IPS DF 6.9 (cell line): ENCODE results near the gene SPOCK1.
A peak's percentile ranks its signal among the peaks of the same experiment; 100 is the strongest.

Experiments used
- DNase-seq: peaks from one replicate; pipeline ENCODE4 v3.0.0-alpha.2; 2013; ENCODE audit warnings: low read depth, low spot score
- H3K27ac ChIP-seq: one replicate; pipeline ENCODE4 v1.5.1; 2013; ENCODE audit warnings: low read length, control low read depth
- H3K27me3 ChIP-seq: 2 replicates; pipeline ENCODE4 v1.6.1; 2013; ENCODE audit warnings: mild to moderate bottlenecking, low read length; ENCODE audit not compliant: control insufficient read depth, insufficient read depth
- H3K36me3 ChIP-seq: 2 replicates; pipeline ENCODE4 v1.6.1; 2013; ENCODE audit warnings: low read length; ENCODE audit not compliant: control insufficient read depth, insufficient read depth
- H3K4me1 ChIP-seq: 2 replicates; pipeline ENCODE4 v1.6.1; 2013; ENCODE audit warnings: low read length; ENCODE audit not compliant: control insufficient read depth, insufficient read depth
- H3K4me3 ChIP-seq: 2 replicates; pipeline ENCODE4 v1.5.1; 2013; ENCODE audit warnings: mild to moderate bottlenecking, low read length
- H3K9me3 ChIP-seq: 2 replicates; pipeline ENCODE4 v1.6.1; 2013; ENCODE audit warnings: low read length, inconsistent platforms; ENCODE audit not compliant: control insufficient read depth, insufficient read depth
- WGBS: extraction: QIAGEN DNeasy Blood & Tissue Kit; methylation state at CpG from one replicate; pipeline ENCODE4 v1.1.7; 2013; ENCODE audit warnings: mixed read lengths, missing lambda C conversion rate; ENCODE audit not compliant: insufficient read length, insufficient coverage; 5-methylcytosine and 5-hydroxymethylcytosine counted together

SPOCK1 gene

GRCh38 chr5:137350791-137351190, 148.3 kb downstream of the SPOCK1 start:
- Histone ChIP-seq H3K4me3 (no peak overlapping the region), H3K27me3 (no peaks in the 10 kb centered on the region), H3K4me1 (no peaks in the 10 kb centered on the region), H3K36me3 (no peaks in the 10 kb centered on the region), H3K9me3 (no peaks in the 10 kb centered on the region), H3K27ac (no peak overlapping the region)
- DNase-seq: no peak
- WGBS: no CpG with 5 or more reads among the region's 6 CpGs

- Histone ChIP-seq H3K27me3 (no peaks in the 10 kb centered on the region), H3K36me3 (no peaks in the 10 kb centered on the region), H3K4me1 (no peaks in the 10 kb centered on the region), H3K4me3 (no peak overlapping the region), H3K9me3 (no peaks in the 10 kb centered on the region), H3K27ac (no peak overlapping the region)
- no peak for DNase-seq
- WGBS: no CpG with 5 or more reads among the region's 3 CpGs
Observed at GRCh38 chr5:137348759-137349158, 150.4 kb downstream of the SPOCK1 start.

GRCh38 chr5:137347865-137348264, 151.3 kb downstream of the SPOCK1 start:
- H3K4me3 ChIP-seq: no peak overlapping the region
- no CpG with 5 or more reads among the region's 3 CpGs for WGBS
- no peaks in the 10 kb centered on the region for H3K36me3 ChIP-seq
- H3K27me3 ChIP-seq: no peaks in the 10 kb centered on the region
- H3K27ac ChIP-seq: no peak overlapping the region
- no peak for DNase-seq
- no peaks in the 10 kb centered on the region for H3K9me3 ChIP-seq
- H3K4me1 ChIP-seq: no peaks in the 10 kb centered on the region

DNA sequence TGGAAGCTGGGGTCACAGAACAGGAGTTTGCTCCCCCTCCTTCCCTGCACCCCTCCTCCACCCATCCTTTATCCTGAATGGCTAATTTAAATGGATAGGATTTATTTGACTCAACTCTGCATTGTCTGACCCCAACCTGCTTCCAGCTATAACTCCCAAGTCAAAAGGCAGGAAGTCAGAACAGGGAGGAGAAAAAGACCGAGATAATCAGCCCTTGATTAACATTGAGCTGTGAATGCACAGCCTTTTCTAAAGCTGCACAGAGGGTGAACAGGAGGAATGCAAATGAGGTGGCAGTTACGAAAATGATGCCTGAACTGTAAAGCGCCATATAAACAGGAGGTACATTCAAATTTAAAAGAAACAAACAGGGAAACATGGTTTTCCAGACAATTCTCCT, 152.8 kb downstream of the SPOCK1 start:
- Histone ChIP-seq H3K4me1 (no peaks in the 10 kb centered on the region), H3K9me3 (no peaks in the 10 kb centered on the region), H3K4me3 (no peak overlapping the region), H3K36me3 (no peaks in the 10 kb centered on the region), H3K27me3 (no peaks in the 10 kb centered on the region), H3K27ac (no peak overlapping the region)
- no peak for DNase-seq
- no CpG with 5 or more reads among the region's 3 CpGs for WGBS

DNA sequence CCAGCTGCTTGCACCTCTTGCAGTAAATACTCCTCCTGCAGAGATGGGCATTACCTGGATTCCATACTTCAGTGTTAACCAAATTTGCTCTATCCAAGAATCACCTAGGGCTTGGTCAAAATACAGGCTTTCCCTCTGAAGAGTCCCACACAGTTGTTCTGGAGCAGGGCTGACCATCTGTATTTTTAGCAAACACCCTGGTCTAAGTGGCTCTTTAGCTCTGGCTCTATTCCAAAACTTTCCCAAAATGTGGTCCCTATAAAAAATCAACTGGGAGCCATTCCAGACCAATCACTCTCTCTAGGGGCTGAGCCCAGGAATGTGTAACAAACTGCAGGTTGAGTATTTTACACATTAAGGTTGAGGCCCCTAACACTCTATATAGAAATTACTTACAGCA, 153.7 kb downstream of the SPOCK1 start:
- no peak overlapping the region for H3K4me3 ChIP-seq

DNA sequence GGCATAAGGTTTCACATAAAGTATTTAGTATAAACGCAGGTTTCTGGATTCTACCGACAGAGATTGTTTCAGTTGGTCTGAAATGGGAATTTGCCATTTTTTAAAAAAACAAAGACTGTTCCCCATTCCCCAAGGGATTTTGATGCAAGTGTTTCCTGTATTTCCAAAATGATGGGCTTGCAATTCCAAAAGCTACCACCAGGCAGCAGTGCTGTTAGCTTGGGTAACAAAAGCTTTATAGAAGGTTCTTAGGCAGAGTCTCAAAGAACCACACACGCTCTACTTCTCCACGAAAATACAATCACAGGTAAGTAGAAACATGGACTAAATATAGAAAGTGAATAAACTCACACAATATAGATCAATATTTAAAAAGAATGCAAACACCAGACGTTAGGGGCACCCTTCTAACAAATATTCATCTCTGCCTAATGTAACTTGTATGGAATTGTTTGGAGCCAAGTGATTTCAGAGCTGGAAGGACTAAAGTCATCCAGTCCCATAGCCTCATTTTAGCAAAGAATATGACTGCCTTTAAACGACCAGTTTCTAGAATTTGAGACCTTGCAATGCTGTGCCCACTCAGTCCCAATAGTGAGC, 154.3 kb downstream of the SPOCK1 start:
- no CpG with 5 or more reads among the region's 6 CpGs for WGBS
- Histone ChIP-seq H3K36me3 (no peaks in the 10 kb centered on the region), H3K4me3 (no peak overlapping the region), H3K4me1 (no peaks in the 10 kb centered on the region), H3K27me3 (no peaks in the 10 kb centered on the region), H3K9me3 (no peaks in the 10 kb centered on the region), H3K27ac (no peak overlapping the region)
- DNase-seq: peak; percentile 60

More for the DNA sequence above, 153.7 kb downstream of the SPOCK1 start:
- DNase-seq: no peak
- Histone ChIP-seq H3K27ac (no peak overlapping the region), H3K27me3 (no peaks in the 10 kb centered on the region), H3K36me3 (no peaks in the 10 kb centered on the region), H3K9me3 (no peaks in the 10 kb centered on the region), H3K4me1 (no peaks in the 10 kb centered on the region)

- Histone ChIP-seq H3K27ac (no peak overlapping the region), H3K9me3 (no peaks in the 10 kb centered on the region), H3K27me3 (no peaks in the 10 kb centered on the region), H3K4me3 (no peak overlapping the region), H3K36me3 (no peaks in the 10 kb centered on the region), H3K4me1 (no peaks in the 10 kb centered on the region)
- whole genome bisulfite sequencing: no CpG with 5 or more reads among the region's 4 CpGs
- no peak for DNase-seq
Observed at GRCh38 chr5:137344021-137344420, 155.1 kb downstream of the SPOCK1 start.

GRCh38 chr5:137342764-137343163, 156.4 kb downstream of the SPOCK1 start:
- no peaks in the 10 kb centered on the region for H3K27me3 ChIP-seq
- H3K27ac ChIP-seq: no peak overlapping the region
- no peak for DNase-seq
- H3K4me3 ChIP-seq: no peak overlapping the region
- no peaks in the 10 kb centered on the region for H3K9me3 ChIP-seq
- no CpG with 5 or more reads among the region's 3 CpGs for WGBS
- H3K4me1 ChIP-seq: no peaks in the 10 kb centered on the region
- no peaks in the 10 kb centered on the region for H3K36me3 ChIP-seq

DNA sequence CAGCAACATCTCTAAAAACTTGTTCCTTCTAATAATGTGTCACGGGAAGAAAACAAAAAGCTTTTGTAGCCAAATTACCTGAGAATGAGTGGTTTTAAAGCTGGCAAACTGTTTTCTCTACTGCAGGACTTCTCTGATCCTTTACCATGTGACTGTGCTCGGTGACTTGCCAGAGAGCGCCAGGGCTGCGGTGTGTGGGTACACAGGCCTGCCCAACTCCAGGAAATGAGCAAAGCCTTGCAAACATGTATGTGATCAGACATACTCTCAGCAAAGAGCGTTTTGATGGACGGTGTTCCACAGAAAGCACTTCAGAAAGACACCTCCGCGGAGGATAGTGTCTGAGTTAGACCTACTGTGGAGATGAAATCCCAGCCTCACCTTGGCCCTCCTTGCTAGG, 157.3 kb downstream of the SPOCK1 start:
- no CpG with 5 or more reads among the region's 8 CpGs for WGBS

DNA sequence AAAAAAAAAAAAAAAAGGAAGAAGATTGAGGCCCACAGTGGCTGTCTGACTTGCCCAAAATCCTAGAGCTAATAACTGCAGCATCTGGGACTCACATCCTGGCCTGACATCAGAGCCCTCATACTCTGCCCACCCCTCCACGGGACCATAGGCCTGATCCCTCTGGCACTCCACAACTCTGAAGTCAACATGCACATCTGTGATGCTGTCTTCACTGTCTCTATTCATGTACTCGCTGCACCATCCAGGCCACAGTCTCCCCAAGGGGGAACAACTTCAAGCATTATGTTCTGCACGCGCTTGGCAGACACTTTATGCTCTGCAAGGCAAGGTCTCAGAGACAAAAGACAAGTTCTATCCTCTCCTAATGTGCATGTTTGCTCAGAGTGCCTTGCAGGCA, 158.2 kb downstream of the SPOCK1 start:
- no peaks in the 10 kb centered on the region for H3K9me3 ChIP-seq
- no peak for DNase-seq
- no peaks in the 10 kb centered on the region for H3K4me1 ChIP-seq
- no peaks in the 10 kb centered on the region for H3K27me3 ChIP-seq
- no peak overlapping the region for H3K27ac ChIP-seq
- no peak overlapping the region for H3K4me3 ChIP-seq
- WGBS: no CpG with 5 or more reads among the region's 4 CpGs
- H3K36me3 ChIP-seq: no peaks in the 10 kb centered on the region

More for the DNA sequence above, 157.3 kb downstream of the SPOCK1 start:
- Histone ChIP-seq H3K9me3 (no peaks in the 10 kb centered on the region), H3K4me3 (no peak overlapping the region), H3K27ac (no peak overlapping the region), H3K27me3 (no peaks in the 10 kb centered on the region), H3K36me3 (no peaks in the 10 kb centered on the region), H3K4me1 (no peaks in the 10 kb centered on the region)
- DNase-seq: no peak

DNA sequence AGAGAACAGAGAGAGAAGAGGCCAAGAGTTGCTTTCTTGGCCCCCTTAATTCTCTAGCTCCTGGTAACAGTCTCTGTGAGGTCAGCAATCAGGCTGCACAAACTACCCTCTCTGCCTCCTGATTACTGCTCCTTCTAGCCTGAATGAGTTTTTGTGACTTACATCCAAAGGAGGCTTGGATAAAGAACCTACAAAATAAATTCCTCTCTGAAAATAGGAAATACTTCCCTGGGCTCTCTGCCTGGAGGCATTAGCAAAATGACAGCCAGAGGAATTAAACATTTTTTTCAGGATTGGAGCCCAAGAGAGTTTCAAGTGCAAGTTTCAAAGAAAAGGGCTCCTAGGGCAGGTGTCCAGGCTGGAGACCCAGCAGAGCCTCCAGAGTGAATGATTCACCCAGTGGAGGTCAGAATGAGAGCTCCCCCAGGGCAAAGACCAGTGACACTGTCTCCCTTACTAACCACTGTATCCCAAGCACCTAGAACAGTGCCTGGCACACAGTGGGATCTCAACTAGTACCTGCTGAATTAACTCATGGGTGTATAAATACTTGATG, 162.5 kb downstream of the SPOCK1 start:
- DNase-seq: no peak
- H3K4me1 ChIP-seq: no peaks in the 10 kb centered on the region
- no peak overlapping the region for H3K4me3 ChIP-seq
- H3K27ac ChIP-seq: no peak overlapping the region
- H3K27me3 ChIP-seq: no peaks in the 10 kb centered on the region
- no peaks in the 10 kb centered on the region for H3K36me3 ChIP-seq
- H3K9me3 ChIP-seq: no peaks in the 10 kb centered on the region
